ENCODE measurements around the gene PORCN. TPM values are rescaled to one million over a fixed set of nuclear protein-coding genes. Genes with fewer than 3 reads are reported as not detected.

Gene PORCN
- total RNA-seq, 1 experiment from 2014 or later, result 12.9 TPM

- Histone ChIP-seq H3K9ac (ENCODE audit: low read length) (no peak overlapping the region), H3K4me3 (replicated peaks in 1 of 2; ENCODE audit: low read depth in 1 of 2, low read length in 2 of 2) (no peak overlapping the region), H2AFZ (ENCODE audit: low read depth, low read length, poor library complexity, severe bottlenecking) (no peak overlapping the region), H3K36me3 (ENCODE audit: control insufficient read depth in 1 of 2, insufficient read depth in 2 of 2, low read length in 2 of 2) (no peaks in the 10 kb centered on the region), H4K20me1 (ENCODE audit: insufficient read depth) (no peaks in the 10 kb centered on the region), H3K9me3 (ENCODE audit: control insufficient read depth in 1 of 2, insufficient read depth in 1 of 2, low read depth in 1 of 2, low read length in 2 of 2) (no peaks in the 10 kb centered on the region), H3K27me3 (ENCODE audit: insufficient read depth, low read length) (no peaks in the 10 kb centered on the region), H3K4me2 (ENCODE audit: low read length) (peak overlapping the region; percentile 44), H3K79me2 (ENCODE audit: insufficient read depth, low read length) (no peaks in the 10 kb centered on the region), H3K4me1 (ENCODE audit: control insufficient read depth in 1 of 2, insufficient read depth in 2 of 2, low read length in 2 of 2) (peaks cover 0 to 15% of the 10 kb centered on the region in 2 experiments; a peak in 3 of 4 replicates), H3K9me2 (ENCODE audit: insufficient read depth) (no peaks in the 10 kb centered on the region), H3K27ac (ENCODE audit: low read depth, low read length) (0 out of 2 replicates have a peak overlapping the region, but pooled peaks have one; percentile 32)
- ATAC-seq (no peak), DNase-seq (ENCODE audit: low read depth, low spot score) (no peak)
- BruUV-seq (replicated peaks), result no TSS peak
- TF ChIP-seq REST (IDR thresholded peaks at IDR 0.05; ENCODE audit: low read depth) (no peak), TCF7L2 (IDR thresholded peaks at IDR 0.05; ENCODE audit: borderline replicate concordance, extremely low read depth, insufficient read depth, insufficient read length) (no peak), POLR2A (IDR thresholded peaks at IDR 0.05; ENCODE audit: borderline replicate concordance, extremely low read depth, insufficient read depth, insufficient read length) (no peak), ZNF274 (IDR thresholded peaks at IDR 0.05; ENCODE audit: low read depth, low read length) (no peak), ATF3 (IDR thresholded peaks at IDR 0.05) (no peak), MAX (IDR thresholded peaks at IDR 0.05) (no peak), CEBPB (IDR thresholded peaks at IDR 0.05; ENCODE audit: low read depth) (no peak), EGR1 (IDR thresholded peaks at IDR 0.05; ENCODE audit: low read depth) (no peak), RAD21 (IDR thresholded peaks at IDR 0.05; ENCODE audit: low read depth) (no peak), POLR2AphosphoS5 (IDR thresholded peaks at IDR 0.05; ENCODE audit: low read depth, low read length) (no peak), JUND (IDR thresholded peaks at IDR 0.05) (no peak), SP1 (IDR thresholded peaks at IDR 0.05; ENCODE audit: low read depth) (no peak), ZBTB33 (IDR thresholded peaks at IDR 0.05; ENCODE audit: extremely low read depth, insufficient replicate concordance, low read length) (no peak), FOSL1 (IDR thresholded peaks at IDR 0.05; ENCODE audit: low read depth) (no peak), SIN3A (IDR thresholded peaks at IDR 0.05; ENCODE audit: low read depth) (no peak)
- ChIA-PET POLR2A (interaction anchor here (1.2 to 1.5 kb wide), 2 partner anchors 17 to 31 kb away, joined by 3 to 4 read pairs; no protein-coding TSS in a partner anchor), RAD21 (ENCODE audit: low non-redundant PET in 1 of 2, low total read pairs in 2 of 2, uncharacterized antibody in 2 of 2, unreplicated experiment in 2 of 2) (interaction anchor here in 1 of 2 experiments (0.6 kb wide), 1 partner anchor 36 kb away, joined by 3 read pairs; no protein-coding TSS in a partner anchor), CTCF (interaction anchor here (1.1 to 1.6 kb wide), 4 partner anchors 11 to 456 kb away, joined by 3 to 7 read pairs (median 4); no protein-coding TSS in a partner anchor)
- intact Hi-C loops (cut with micrococcal nuclease), result loop anchor here (2.0 kb wide), 2 partner anchors 36 to 62 kb away; partner anchors contain the start of genes FTSJ1 and RBM3
These were observed 30.0 kb downstream of the PORCN start for GRCh38 chrX:48538641-48539344.
